K562 (cell line): ENCODE measurements around the gene NKX6-2. TPM values are rescaled to one million over a fixed set of nuclear protein-coding genes. Genes with fewer than 3 reads are reported as not detected.

ENCODE experiments used
- ATAC-seq: fragments of 200-7000 bp; cut with Tn5 transposase; 3 replicates; pipeline ENCODE4 v1.9.1; 2020; ENCODE audit warnings: moderate library complexity
- BruUV-seq: library from RNA; stranded (reverse); fragments of 400-500 nt; replicated peaks from 2 replicates; lab custom pipeline; 2021; lab: Mats Ljungman, UMichigan
- CTCF ChIA-PET: fragments of 300-600 bp; formaldehyde crosslinking; extraction: SDS; loops from one replicate; lab custom pipeline; 2021; ENCODE audit warnings: low intra/inter-chr PET ratio; lab: Yijun Ruan, JAX
- POLR2A ChIA-PET: fragments of 300-600, 350-650 bp; sonication (Branson Sonifier 250); formaldehyde crosslinking; extraction: SDS; loops from one replicate; lab custom pipeline; 2021; ENCODE audit warnings: antibody characterized with exemption, inconsistent platforms; lab: Yijun Ruan, JAX
- DNase-seq, 4 experiments: peaks; one replicate each; pipeline versions ENCODE4 v3.0.0 to v3.0.0-alpha.2; 2011 to 2018; ENCODE audit warnings: low spot score in 3 of 4, mixed read lengths in 3 of 4; ENCODE audit errors: extremely low read depth in 1 of 4
- FAIRE-seq: peaks from 2 replicates; lab custom pipeline; 2011; peaks lifted over from hg19 to GRCh38; lab: Jason Lieb, UNC
- H2AFZ ChIP-seq: 2 replicates; pipeline ENCODE4 v1.6.0; 2011; ENCODE audit warnings: low read depth, low read length, control low read depth, inconsistent platforms
- H3K27ac ChIP-seq: fragments of 200-600 bp; 3 replicates; pipeline ENCODE4 v1.8.0; 2011; ENCODE audit warnings: low read depth, mild to moderate bottlenecking, control low read depth, inconsistent platforms, low read length, moderate library complexity, mixed read lengths; ENCODE audit errors: extremely low read depth
- H3K27me3 ChIP-seq, 2 experiments: fragments of 300-600 bp in 1 of 2; 2 replicates in 1 of 2; 3 replicates in 1 of 2; pipeline versions ENCODE4 v1.6.0 to v1.8.0; 2011; ENCODE audit warnings: inconsistent platforms in 2 of 2, low read length in 2 of 2, mild to moderate bottlenecking in 1 of 2, mixed read lengths in 1 of 2, moderate library complexity in 1 of 2; ENCODE audit not compliant: control insufficient read depth in 2 of 2, insufficient read depth in 2 of 2
- H3K36me3 ChIP-seq: fragments of 300-600 bp; 3 replicates; pipeline ENCODE4 v1.8.0; 2011; ENCODE audit warnings: mild to moderate bottlenecking, low read length, inconsistent platforms; ENCODE audit not compliant: control insufficient read depth, insufficient read depth
- H3K4me1 ChIP-seq, 2 experiments: fragments of 200-600 bp in 1 of 2; replicated peaks in 1 of 2; 2 replicates in 1 of 2; 3 replicates in 1 of 2; pipeline versions ENCODE4 v1.5.1 to v1.8.0; 2011; ENCODE audit warnings: inconsistent platforms in 2 of 2, low read length in 2 of 2, mild to moderate bottlenecking in 1 of 2, mixed read lengths in 1 of 2, moderate library complexity in 1 of 2; ENCODE audit not compliant: control insufficient read depth in 2 of 2, insufficient read depth in 2 of 2
- H3K4me2 ChIP-seq: 2 replicates; pipeline ENCODE4 v1.6.1; 2011; ENCODE audit warnings: low read length, control low read depth, inconsistent platforms, mixed read lengths; ENCODE audit not compliant: insufficient read depth
- H3K4me3 ChIP-seq: fragments of 200-600 bp; sonication (generic), shearing (Covaris generic); 2 replicates; pipeline ENCODE4 v1.5.1; 2016; ENCODE audit warnings: control low read depth, inconsistent platforms
- H3K79me2 ChIP-seq: fragments of 200-600 bp; 3 replicates; pipeline ENCODE4 v1.8.0; 2011; ENCODE audit warnings: low read length, inconsistent platforms; ENCODE audit not compliant: control insufficient read depth, insufficient read depth
- H3K9ac ChIP-seq, 2 experiments: 2 replicates each; pipeline versions ENCODE4 v1.6.0 to v1.6.1; 2011; ENCODE audit warnings: low read depth in 2 of 2, low read length in 2 of 2, control low read depth in 1 of 2, inconsistent platforms in 1 of 2, mild to moderate bottlenecking in 1 of 2, mixed read lengths in 1 of 2; ENCODE audit not compliant: insufficient read depth in 1 of 2
- H3K9me1 ChIP-seq: one replicate; pipeline ENCODE4 v1.6.0; 2011; ENCODE audit warnings: inconsistent platforms, mild to moderate bottlenecking, low read length, moderate library complexity; ENCODE audit not compliant: control insufficient read depth, insufficient read depth
- H3K9me3 ChIP-seq: replicated peaks from 2 replicates; pipeline ENCODE4 v1.5.1; 2011; ENCODE audit warnings: low read depth, low read length, inconsistent platforms; ENCODE audit not compliant: control insufficient read depth, insufficient read depth
- H4K20me1 ChIP-seq: replicated peaks from 2 replicates; pipeline ENCODE4 v1.6.1; 2011; ENCODE audit warnings: low read length, inconsistent platforms, mixed read lengths; ENCODE audit not compliant: control insufficient read depth, insufficient read depth
- BCL6 ChIP-seq: fragments of 250-450 bp; sonication (Bioruptor Pico); IDR thresholded peaks from 2 replicates; pipeline ENCODE4 v1.4.0; 2020
- MYBL2 ChIP-seq, 2 experiments: fragments of 450-650 bp in 1 of 2; sonication (generic) in 1 of 2; formaldehyde crosslinking in 1 of 2; IDR thresholded peaks; 2 replicates each; pipeline versions ENCODE4 v1.6.1 to v1.8.1; 2017 to 2022; ENCODE audit warnings: borderline replicate concordance in 1 of 2, inconsistent platforms in 1 of 2, low read depth in 1 of 2, mild to moderate bottlenecking in 1 of 2, missing genetic modification reagents in 1 of 2, moderate library complexity in 1 of 2
- PHTF2 ChIP-seq: fragments of 250-450 bp; sonication (Bioruptor Pico); IDR thresholded peaks from 2 replicates; pipeline ENCODE4 v1.5.0; 2021; ENCODE audit warnings: mild to moderate bottlenecking
- RREB1 ChIP-seq: fragments of 250-450 bp; sonication (Bioruptor Pico); IDR thresholded peaks from 2 replicates; pipeline ENCODE4 v1.4.0; 2020
- SAFB ChIP-seq: fragments of 200-400 bp; formaldehyde crosslinking; IDR thresholded peaks from 2 replicates; pipeline ENCODE4 v1.6.1; 2017; ENCODE audit warnings: low read depth, low read length, borderline replicate concordance
- THAP12 ChIP-seq: fragments of 250-450 bp; sonication (Bioruptor Pico); IDR thresholded peaks from 2 replicates; pipeline ENCODE4 v1.9.0; 2021; ENCODE audit warnings: mild to moderate bottlenecking, inconsistent platforms
- WGBS: fragments of 100-300 bp; shearing (Covaris generic); methylation state at CpG from one replicate; pipeline ENCODE4 v1.1.6; 2016; ENCODE audit warnings: low coverage, mixed read lengths; ENCODE audit not compliant: insufficient coverage; ENCODE audit errors: missing lambda C conversion rate; 5-methylcytosine and 5-hydroxymethylcytosine counted together
- in situ Hi-C: fragments of 300-500 bp; cut with MboI; formaldehyde crosslinking; loops from 4 replicates; pipeline ENCODE4 v1.15.0; 2018; ENCODE audit warnings: inconsistent platforms, mixed read lengths
- intact Hi-C: fragments of 100-400 bp; cut with micrococcal nuclease; formaldehyde crosslinking; loops from 2 replicates; pipeline ENCODE4 v1.14.2; 2022
- polyA plus RNA-seq, 8 experiments: library from polyadenylated mRNA; depleted of rRNA in 4 of 8; stranded (reverse) in 5 of 8; unstranded in 3 of 8; fragments of >200 nt; fragmentation: Nextera tagmentation in 2 of 8; fragmentation: Illumina TruSeq in 1 of 8; extraction: Ambion mirVana in 2 of 8; extraction: Trizol in 1 of 8; gene quantifications; 2 replicates each; pipeline versions ENCODE4 v1.2.1 to v1.2.3, GENCODE V29; 2011 to 2014; ENCODE audit warnings: inconsistent platforms in 1 of 8, missing spikeins in 1 of 8
- total RNA-seq, 7 experiments: library from RNA; depleted of rRNA in 6 of 7; stranded (reverse); fragments of >200 nt in 6 of 7; fragmentation: Illumina TruSeq in 2 of 7; extraction: Trizol in 2 of 7; gene quantifications; 2 replicates each; pipeline versions ENCODE4 v1.2.1 to v1.2.3, GENCODE V29; 2011 to 2021; ENCODE audit warnings: low replicate concordance in 1 of 7
- TF ChIP-seq, protein P1 (sequence below): IDR thresholded peaks from 2 replicates; pipeline ENCODE4 v1.6.1; 2016; ENCODE audit warnings: missing genetic modification characterization, missing compliant biosample characterization
- TF ChIP-seq, protein P2 (sequence below): sonication (generic); formaldehyde crosslinking; IDR thresholded peaks from 2 replicates; pipeline ENCODE4 v1.8.0; 2022; ENCODE audit warnings: mild to moderate bottlenecking, missing genetic modification reagents, borderline replicate concordance

NKX6-2 gene
- total and polyA plus RNA-seq, 9 of the 15 experiments (the other 6 are each of a cell fraction or from before 2014, with no cell fraction given): 1.0 to 1.6 TPM; not detected in 7

DNA sequence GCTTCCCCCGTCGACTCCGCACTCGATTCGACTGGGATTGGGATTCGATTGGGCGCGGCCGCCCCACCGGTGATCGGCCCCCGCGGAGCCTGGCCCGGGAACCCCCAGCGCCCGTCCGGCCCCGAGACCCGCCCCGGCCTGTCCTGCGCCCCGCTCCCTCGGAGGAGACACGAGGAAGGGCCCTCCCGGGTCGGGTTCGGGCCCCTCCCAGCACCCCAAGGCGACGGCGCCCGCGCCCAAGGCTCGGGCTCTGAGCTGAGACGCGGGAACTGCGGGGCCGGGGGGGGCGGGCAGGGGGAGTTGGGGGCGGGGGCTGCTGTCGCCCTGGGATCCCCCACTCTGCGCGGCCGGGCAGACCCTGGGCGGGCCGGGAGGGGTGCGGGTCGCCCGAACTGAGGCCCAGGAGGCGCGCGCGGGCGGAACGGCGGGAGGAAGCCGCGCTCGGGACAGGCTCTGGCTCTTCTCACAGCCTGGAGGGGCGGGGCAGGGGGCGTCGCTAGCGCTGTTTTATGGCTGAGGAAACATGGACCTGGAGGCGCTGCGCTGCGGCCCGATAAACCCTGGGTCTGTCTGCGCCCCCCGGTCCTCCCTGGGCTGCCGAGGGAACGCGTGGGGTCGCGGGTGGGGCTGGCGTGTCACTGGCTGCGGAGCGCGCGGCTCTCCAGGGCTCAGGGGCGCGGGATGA, 1.7 kb upstream of the NKX6-2 start:
- Histone ChIP-seq H3K9me1 (no peaks in the 10 kb centered on the region), H3K36me3 (no peaks in the 10 kb centered on the region), H3K27me3 (no peaks in the 10 kb centered on the region), H3K4me3 (no peak overlapping the region), H3K79me2 (no peaks in the 10 kb centered on the region), H3K4me1 (no peaks in the 10 kb centered on the region; a peak in 1 of 5 replicates), H3K4me2 (no peak overlapping the region), H2AFZ (no peak overlapping the region), H3K9me3 (no peaks in the 10 kb centered on the region), H3K27ac (no peak overlapping the region), H3K9ac (no peak overlapping the region), H4K20me1 (no peaks in the 10 kb centered on the region)
- DNase-seq (no peak), FAIRE-seq (no peak), ATAC-seq (no peak)
- POLR2A ChIA-PET: no interaction called here
- 60% methylated on average over 6 of the region's 80 CpGs for WGBS
- no TSS peak for BruUV-seq
- intact Hi-C loops (no loop called here), in situ Hi-C loops (no loop called here)
- CTCF ChIA-PET: no interaction called here
- TF ChIP-seq PHTF2 (CRISPR knock-in tag): no peak
- TF ChIP-seq SAFB: no peak
- no peak for TF ChIP-seq BCL6 (CRISPR knock-in tag)
- TF ChIP-seq, protein P1, sequence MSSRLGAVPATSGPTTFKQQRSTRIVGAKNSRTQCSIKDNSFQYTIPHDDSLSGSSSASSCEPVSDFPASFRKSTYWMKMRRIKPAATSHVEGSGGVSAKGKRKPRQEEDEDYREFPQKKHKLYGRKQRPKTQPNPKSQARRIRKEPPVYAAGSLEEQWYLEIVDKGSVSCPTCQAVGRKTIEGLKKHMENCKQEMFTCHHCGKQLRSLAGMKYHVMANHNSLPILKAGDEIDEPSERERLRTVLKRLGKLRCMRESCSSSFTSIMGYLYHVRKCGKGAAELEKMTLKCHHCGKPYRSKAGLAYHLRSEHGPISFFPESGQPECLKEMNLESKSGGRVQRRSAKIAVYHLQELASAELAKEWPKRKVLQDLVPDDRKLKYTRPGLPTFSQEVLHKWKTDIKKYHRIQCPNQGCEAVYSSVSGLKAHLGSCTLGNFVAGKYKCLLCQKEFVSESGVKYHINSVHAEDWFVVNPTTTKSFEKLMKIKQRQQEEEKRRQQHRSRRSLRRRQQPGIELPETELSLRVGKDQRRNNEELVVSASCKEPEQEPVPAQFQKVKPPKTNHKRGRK (tag): no peak
- no peak for TF ChIP-seq RREB1
- no peak for TF ChIP-seq THAP12 (CRISPR knock-in tag)
- no peak for TF ChIP-seq MYBL2 (IDR thresholded peaks at IDR 0.05; ENCODE audit: low read depth)
- TF ChIP-seq MYBL2 (CRISPR knock-in tag; IDR thresholded peaks at IDR 0.05; ENCODE audit: borderline replicate concordance): no peak
- TF ChIP-seq, protein P2, sequence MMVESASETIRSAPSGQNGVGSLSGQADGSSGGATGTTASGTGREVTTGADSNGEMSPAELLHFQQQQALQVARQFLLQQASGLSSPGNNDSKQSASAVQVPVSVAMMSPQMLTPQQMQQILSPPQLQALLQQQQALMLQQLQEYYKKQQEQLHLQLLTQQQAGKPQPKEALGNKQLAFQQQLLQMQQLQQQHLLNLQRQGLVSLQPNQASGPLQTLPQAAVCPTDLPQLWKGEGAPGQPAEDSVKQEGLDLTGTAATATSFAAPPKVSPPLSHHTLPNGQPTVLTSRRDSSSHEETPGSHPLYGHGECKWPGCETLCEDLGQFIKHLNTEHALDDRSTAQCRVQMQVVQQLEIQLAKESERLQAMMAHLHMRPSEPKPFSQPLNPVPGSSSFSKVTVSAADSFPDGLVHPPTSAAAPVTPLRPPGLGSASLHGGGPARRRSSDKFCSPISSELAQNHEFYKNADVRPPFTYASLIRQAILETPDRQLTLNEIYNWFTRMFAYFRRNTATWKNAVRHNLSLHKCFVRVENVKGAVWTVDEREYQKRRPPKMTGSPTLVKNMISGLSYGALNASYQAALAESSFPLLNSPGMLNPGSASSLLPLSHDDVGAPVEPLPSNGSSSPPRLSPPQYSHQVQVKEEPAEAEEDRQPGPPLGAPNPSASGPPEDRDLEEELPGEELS (CRISPR knock-in tag): no peak
